ENCODE data around the gene LUZP4. TPM values are rescaled to one million over a fixed set of nuclear protein-coding genes. Genes with fewer than 3 reads are reported as not detected.

Gene LUZP4
- total RNA-seq, 4 donors from 2014 or later: not detected

DNA sequence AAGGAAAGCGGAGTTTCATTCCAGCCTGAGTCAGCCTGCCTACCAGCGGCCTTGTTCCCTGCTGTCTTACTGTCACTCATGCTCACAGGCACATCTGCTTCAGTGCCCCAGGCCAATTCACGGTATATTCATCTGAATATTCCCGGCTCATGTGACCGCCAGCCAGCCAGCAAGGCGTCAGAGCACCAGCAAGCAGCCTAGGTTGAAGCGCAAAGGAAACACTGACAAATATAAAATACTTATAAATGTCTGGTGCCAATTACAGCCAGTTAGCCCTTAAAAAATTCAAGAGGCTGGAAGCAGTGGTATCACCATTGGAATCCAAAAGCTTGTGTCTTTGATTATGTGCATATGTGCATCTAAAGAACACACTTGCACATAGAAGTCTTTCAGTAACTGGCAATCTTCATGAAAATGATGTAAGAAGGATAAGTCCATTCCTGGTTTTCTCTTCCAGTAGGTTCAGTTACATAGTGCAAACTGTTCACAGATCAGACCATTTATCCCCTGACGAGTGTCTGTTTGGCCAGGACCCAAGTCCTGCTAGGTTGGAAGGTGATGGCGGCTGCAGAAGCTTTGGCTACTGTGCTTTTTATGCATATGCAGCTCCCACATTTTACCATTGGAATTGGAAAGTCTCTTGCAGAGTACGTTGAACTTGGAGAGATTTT lies 61.3 kb downstream of the LUZP4 start:
- DNase-seq: no peak
- TF ChIP-seq EP300 (IDR thresholded peaks at IDR 0.05; ENCODE audit: low read depth) (no peak), POLR2A (IDR thresholded peaks at IDR 0.05) (no peak)
- intact Hi-C loops (cut with DNase I; ENCODE audit: low total_unique reads): no loop called here
- in situ Hi-C loops (cut with MboI; ENCODE audit: low pct_ligation_motif_present in 1 of 4, low pct_unique_long_range_greater_than_20kb in 1 of 4, low sequenced_read_pairs in 3 of 4): no loop called here
- 71% methylated on average over 10 of the region's 10 CpGs; no CpG with 5 or more reads in 1 of the 2 donors for WGBS, 2 donors (ENCODE audit: low coverage in 1 of 2)
- Histone ChIP-seq H3K27me3 (no peaks in the 10 kb centered on the region), H3K27ac (no peak overlapping the region), H3K4me1 (no peaks in the 10 kb centered on the region), H3K36me3 (no peaks in the 10 kb centered on the region), H3K9me3 (no peaks in the 10 kb centered on the region), H3K4me3 (no peak overlapping the region)

DNA sequence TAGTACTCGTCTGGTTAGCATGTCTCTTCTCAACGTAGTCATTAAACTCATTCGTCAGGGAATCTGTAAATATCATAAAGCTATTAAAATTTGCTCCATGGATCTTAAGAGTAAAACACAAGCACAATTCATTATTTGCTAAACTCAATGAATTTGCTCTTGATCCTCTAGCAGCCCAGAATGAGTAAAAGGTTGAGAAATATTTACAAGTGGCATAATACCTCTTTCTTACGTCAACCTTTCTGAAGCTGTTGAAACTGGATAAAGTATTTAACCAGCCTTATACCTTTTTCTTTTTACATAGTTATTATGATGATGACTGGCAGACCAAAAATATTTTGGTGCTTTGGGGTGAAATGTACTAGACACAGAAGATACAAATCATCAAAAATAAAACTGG lies 66.9 kb downstream of the LUZP4 start:
- H3K27ac ChIP-seq: no peak overlapping the region
- H3K27me3 ChIP-seq: no peaks in the 10 kb centered on the region
- in situ Hi-C loops (cut with MboI; ENCODE audit: low pct_ligation_motif_present in 1 of 4, low pct_unique_long_range_greater_than_20kb in 1 of 4, low sequenced_read_pairs in 3 of 4) (no loop called here), intact Hi-C loops (cut with DNase I; ENCODE audit: low total_unique reads) (no loop called here)
- H3K4me1 ChIP-seq: no peaks in the 10 kb centered on the region
- no peak for TF ChIP-seq POLR2AphosphoS5 (IDR thresholded peaks at IDR 0.05)
- no peak for TF ChIP-seq POLR2A (IDR thresholded peaks at IDR 0.05)
- TF ChIP-seq, protein P1, sequence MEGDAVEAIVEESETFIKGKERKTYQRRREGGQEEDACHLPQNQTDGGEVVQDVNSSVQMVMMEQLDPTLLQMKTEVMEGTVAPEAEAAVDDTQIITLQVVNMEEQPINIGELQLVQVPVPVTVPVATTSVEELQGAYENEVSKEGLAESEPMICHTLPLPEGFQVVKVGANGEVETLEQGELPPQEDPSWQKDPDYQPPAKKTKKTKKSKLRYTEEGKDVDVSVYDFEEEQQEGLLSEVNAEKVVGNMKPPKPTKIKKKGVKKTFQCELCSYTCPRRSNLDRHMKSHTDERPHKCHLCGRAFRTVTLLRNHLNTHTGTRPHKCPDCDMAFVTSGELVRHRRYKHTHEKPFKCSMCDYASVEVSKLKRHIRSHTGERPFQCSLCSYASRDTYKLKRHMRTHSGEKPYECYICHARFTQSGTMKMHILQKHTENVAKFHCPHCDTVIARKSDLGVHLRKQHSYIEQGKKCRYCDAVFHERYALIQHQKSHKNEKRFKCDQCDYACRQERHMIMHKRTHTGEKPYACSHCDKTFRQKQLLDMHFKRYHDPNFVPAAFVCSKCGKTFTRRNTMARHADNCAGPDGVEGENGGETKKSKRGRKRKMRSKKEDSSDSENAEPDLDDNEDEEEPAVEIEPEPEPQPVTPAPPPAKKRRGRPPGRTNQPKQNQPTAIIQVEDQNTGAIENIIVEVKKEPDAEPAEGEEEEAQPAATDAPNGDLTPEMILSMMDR (IDR thresholded peaks at IDR 0.05): no peak
- no peak for TF ChIP-seq EP300 (IDR thresholded peaks at IDR 0.05; ENCODE audit: low read depth)
- 30 to 48% methylated on average over 3 to 4 of the region's 4 CpGs for WGBS, 2 donors (ENCODE audit: low coverage in 1 of 2)
- H3K9me3 ChIP-seq: no peaks in the 10 kb centered on the region
- no peaks in the 10 kb centered on the region for H3K36me3 ChIP-seq
- DNase-seq: no peak
- H3K4me3 ChIP-seq: no peak overlapping the region

Other genes starting within 250 kb of the LUZP4 start
- not detected for gene RBMXL3, start 100.3 kb upstream of the LUZP4 start, total RNA-seq
- 1 to 10 TPM; 1.2 to 7.8 (median 4.5) TPM for gene LRCH2, start 55.6 kb upstream of the LUZP4 start, total RNA-seq